ENCODE data around the gene LIN7B. TPM values are rescaled to one million over a fixed set of nuclear protein-coding genes. Genes with fewer than 3 reads are reported as not detected.
A peak's percentile ranks its signal among the peaks of the same experiment; 100 is the strongest.

LIN7B gene
- total and polyA plus RNA-seq, 5 donors: 18.0 to 33.4 (median 20.9) TPM

DNA sequence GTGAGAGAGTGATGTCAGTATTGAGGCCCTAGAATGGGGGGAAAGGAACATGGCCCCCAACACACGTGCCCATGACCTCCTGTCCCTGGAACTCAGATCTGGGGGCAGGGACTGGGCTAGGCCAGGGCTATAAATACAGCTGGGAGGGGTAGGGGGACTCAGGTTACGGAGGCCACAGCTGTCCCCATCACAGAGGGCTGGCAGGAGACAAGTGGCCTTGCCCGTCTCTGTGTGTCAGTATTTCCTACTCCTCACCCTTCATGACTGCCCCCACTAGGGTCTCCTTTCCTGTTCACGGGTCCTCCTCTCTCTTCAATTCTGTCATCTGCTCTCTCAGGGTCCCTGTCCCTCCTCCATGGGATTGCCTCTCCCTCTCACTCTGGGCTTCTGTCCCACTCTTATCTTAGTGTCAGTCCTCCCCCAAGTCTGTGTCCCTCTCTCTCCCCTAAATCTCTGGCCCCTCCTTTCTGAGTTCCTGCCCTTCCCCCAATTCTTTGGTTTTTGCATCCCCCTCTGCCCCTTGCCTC, 41.7 kb downstream of the LIN7B start:
- Histone ChIP-seq H3K27me3 (ENCODE audit: control insufficient read depth, insufficient read depth) (no peaks in the 10 kb centered on the region), H3K4me1 (ENCODE audit: control insufficient read depth, insufficient read depth, low read length) (peaks cover 6% of the 10 kb centered on the region), H3K4me3 (ENCODE audit: low read length) (no peak overlapping the region), H3K9me3 (ENCODE audit: control insufficient read depth, low read length) (no peaks in the 10 kb centered on the region), H3K27ac (ENCODE audit: low read length) (peak overlapping the region; percentile 94)
- peak; percentile 32 to 40 for ATAC-seq
- DNase-seq: peak in 2 of 3 donors; percentile 60 to 77
- intact Hi-C loops (cut with DNase I): loop anchor here in 1 of 4 donors (5.0 kb wide), 1 partner anchor 34 kb away; no protein-coding TSS in a partner anchor
- 28% methylated on average over 4 of the region's 4 CpGs for WGBS

DNA sequence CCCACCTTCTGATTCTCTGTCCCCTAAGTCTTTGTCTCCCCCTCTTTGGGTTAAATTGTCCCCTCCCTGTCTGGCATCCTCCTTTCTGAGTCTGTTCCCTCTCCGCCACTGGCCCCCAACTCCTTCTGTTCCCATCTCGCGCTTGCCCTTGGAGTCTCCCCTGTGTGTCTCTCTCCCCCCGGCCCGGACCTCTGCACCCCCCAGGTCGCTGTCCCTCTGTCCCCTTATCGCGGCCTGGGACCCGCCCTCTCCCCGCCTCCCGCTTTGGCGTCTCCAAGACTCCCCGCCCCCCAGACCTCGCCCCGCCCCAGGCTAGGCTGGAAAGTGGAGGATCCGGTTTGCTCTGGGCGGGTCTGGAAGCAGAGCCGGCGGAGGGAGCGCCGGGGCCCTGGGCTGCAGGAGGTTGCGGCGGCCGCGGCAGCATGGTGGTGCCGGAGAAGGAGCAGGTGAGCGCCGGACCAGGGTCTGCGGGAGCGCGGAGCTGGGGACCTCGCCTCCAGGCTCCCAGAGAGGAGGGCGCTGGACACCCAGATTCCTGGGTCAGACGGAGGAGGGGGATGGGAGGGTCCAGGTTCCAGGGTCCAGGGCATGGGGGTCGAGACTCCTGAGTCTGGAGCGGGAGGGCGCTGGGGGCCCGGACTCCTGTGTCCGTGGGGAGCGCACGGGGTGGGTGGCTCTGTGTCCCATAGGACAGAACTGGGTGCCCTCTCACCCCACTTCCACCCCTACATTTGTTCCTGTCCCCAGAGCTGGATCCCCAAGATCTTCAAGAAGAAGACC, 43.5 kb downstream of the LIN7B start, which contains the start of gene TRPM4:
Gene TRPM4 (plus strand): TSS at position 348 of the 780 bp plus-strand sequence. CDS start 75 bp downstream, at position 423.
- DNase-seq (peak; percentile 96 to 98 (median 98)), ATAC-seq (peak; percentile 89)
- H3K27me3 ChIP-seq (ENCODE audit: control insufficient read depth, insufficient read depth): no peaks in the 10 kb centered on the region
- H3K27ac ChIP-seq (ENCODE audit: low read length): peak within 1 kb of the TSS; percentile 96
- H3K4me1 ChIP-seq (ENCODE audit: control insufficient read depth, insufficient read depth, low read length): peaks cover 6% of the 10 kb centered on the region
- under 1% methylated on average over 41 of the region's 41 CpGs for WGBS
- no peaks in the 10 kb centered on the region for H3K9me3 ChIP-seq (ENCODE audit: control insufficient read depth, low read length)
- peak within 1 kb of the TSS; percentile 55 for H3K4me3 ChIP-seq (ENCODE audit: low read length)
- intact Hi-C loops (cut with DNase I): loop anchor here in 1 of 4 donors (5.0 kb wide), 1 partner anchor 35 kb away; no protein-coding TSS in a partner anchor

DNA sequence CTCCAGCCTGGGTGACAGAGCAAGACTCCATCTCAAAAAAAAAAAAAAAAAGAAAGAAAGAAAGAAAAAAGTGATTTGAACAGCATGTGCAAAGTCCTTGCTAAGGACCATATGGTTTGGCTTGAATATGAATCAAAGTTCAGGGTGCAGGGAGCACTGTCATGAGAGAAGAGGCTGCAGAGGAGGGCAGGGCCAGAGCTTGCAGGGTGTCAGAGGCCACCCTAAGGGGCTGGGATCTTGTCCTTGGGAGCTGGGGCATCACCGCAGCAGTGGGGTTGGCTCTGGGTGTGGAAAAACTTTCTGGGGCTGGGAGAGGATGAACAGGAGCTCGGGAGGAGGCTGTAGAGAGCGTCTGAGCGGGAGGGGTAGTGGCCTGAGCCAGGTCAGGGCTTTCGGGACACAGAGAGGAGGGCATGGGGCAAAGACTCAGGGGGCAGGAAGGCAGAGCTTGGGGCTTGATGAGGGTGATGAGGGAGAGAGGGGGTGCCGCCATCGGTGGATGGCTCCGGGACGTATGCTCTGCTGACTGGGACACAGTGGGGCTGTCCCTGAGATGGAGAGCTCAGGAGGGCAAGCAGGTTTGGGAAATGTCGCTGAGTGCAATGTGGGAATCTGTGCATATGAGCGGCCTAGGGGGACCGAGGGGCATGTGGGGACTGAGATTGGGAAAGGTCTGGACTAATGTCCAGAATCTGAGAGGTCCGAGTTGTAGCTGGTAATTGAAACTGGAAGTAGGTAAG, 46.5 kb downstream of the LIN7B start:
- intact Hi-C loops (cut with DNase I): no loop called here
- ATAC-seq: no peak
- Histone ChIP-seq H3K9me3 (ENCODE audit: control insufficient read depth, low read length) (no peaks in the 10 kb centered on the region), H3K4me1 (ENCODE audit: control insufficient read depth, insufficient read depth, low read length) (peaks cover 4% of the 10 kb centered on the region), H3K4me3 (ENCODE audit: low read length) (no peak overlapping the region), H3K27ac (ENCODE audit: low read length) (no peak overlapping the region), H3K27me3 (ENCODE audit: control insufficient read depth, insufficient read depth) (no peaks in the 10 kb centered on the region)
- WGBS: 89% methylated on average over 13 of the region's 13 CpGs
- DNase-seq: peak in 1 of 3 donors; percentile 34

DNA sequence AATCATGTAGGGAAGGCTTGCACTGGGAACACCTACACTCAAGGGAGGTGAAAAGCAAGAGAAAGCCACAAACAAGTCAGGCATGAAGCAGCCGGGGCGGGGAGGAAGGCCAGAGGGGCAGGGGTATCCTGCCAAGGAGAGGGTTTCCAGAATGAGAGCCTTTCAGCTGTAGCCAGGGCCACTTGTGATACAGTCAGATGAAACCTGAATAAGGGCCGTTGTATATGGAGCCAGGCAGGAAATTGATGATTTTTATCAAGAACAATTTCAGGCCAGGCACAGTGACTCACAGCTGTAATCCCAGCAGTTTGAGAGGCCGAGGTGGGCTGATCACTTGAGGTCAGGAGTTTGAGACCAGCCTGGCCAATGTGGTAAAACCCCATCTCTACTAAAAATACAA, 47.8 kb downstream of the LIN7B start:
- ATAC-seq (no peak), DNase-seq (peak in 1 of 3 donors; percentile 2)
- intact Hi-C loops (cut with DNase I): no loop called here
- no peak overlapping the region for H3K4me3 ChIP-seq (ENCODE audit: low read length)
- 69% methylated on average over 4 of the region's 4 CpGs for WGBS
- H3K4me1 ChIP-seq (ENCODE audit: control insufficient read depth, insufficient read depth, low read length): peaks cover 7% of the 10 kb centered on the region
- H3K27me3 ChIP-seq (ENCODE audit: control insufficient read depth, insufficient read depth): no peaks in the 10 kb centered on the region
- no peaks in the 10 kb centered on the region for H3K9me3 ChIP-seq (ENCODE audit: control insufficient read depth, low read length)
- H3K27ac ChIP-seq (ENCODE audit: low read length): no peak overlapping the region

DNA sequence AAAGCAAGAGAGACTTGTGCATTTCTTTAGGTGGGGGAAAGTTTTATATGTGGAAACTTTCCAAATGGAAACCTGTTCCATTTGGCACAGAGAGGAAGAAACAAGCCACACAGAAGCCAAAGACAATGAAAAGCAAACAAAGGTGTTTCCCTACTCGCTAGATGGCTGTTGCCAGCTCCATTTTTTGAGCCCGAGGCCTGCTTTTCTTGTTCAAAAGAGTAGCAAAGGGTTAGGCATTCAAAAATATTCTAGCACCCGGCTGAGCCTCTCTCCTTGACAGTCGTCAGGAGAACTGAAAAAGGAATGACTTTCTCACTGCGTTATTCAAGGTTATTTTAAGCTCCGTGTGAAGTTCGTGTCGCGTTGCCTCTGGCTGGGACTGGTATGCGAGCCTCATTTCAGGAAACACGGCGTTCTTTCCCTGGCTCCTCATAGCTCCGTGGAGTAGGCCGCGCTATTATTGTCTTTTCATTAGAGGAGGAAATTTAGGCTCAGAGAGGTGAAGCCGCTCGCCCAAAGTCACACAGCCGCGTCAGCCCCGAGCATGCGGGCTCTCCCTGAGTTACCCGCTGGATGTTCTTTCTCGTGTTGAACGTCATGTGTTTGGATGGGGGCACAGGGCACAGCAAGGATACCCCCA, 51.1 kb downstream of the LIN7B start:
- peak in 1 of 3 donors; percentile 57 for DNase-seq

DNA sequence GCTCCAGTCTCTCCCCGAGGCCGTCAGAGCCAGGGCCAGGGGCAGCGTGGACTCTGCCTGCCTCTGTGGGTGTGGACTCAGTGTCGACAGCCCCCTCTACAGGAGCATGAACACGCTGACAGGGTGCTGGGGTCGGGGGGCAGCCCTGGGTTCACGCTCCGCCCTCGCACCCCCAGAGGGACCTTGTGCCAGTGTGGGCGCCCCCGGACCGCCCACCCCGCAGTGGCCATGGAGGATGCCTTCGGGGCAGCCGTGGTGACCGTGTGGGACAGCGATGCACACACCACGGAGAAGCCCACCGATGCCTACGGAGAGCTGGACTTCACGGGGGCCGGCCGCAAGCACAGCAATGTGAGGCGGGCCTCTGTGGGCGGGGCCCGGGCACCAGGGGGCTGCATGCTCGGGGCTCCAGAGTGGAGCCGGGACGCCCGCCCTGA, 51.7 kb downstream of the LIN7B start:
- intact Hi-C loops (cut with DNase I): no loop called here
- H3K27me3 ChIP-seq (ENCODE audit: control insufficient read depth, insufficient read depth): no peaks in the 10 kb centered on the region
- 45% methylated on average over 30 of the region's 30 CpGs for WGBS
- ATAC-seq (peak; percentile 50 to 51), DNase-seq (no peak)
- H3K27ac ChIP-seq (ENCODE audit: low read length): peak overlapping the region; percentile 87
- H3K4me1 ChIP-seq (ENCODE audit: control insufficient read depth, insufficient read depth, low read length): peaks cover 5% of the 10 kb centered on the region
- H3K4me3 ChIP-seq (ENCODE audit: low read length): no peak overlapping the region
- no peaks in the 10 kb centered on the region for H3K9me3 ChIP-seq (ENCODE audit: control insufficient read depth, low read length)

More for the DNA sequence above, 51.1 kb downstream of the LIN7B start:
- ATAC-seq: peak; percentile 74 to 85
- no peaks in the 10 kb centered on the region for H3K27me3 ChIP-seq (ENCODE audit: control insufficient read depth, insufficient read depth)
- intact Hi-C loops (cut with DNase I): no loop called here
- peak overlapping the region; percentile 87 for H3K27ac ChIP-seq (ENCODE audit: low read length)
- H3K9me3 ChIP-seq (ENCODE audit: control insufficient read depth, low read length): no peaks in the 10 kb centered on the region
- H3K4me1 ChIP-seq (ENCODE audit: control insufficient read depth, insufficient read depth, low read length): peaks cover 5% of the 10 kb centered on the region
- no peak overlapping the region for H3K4me3 ChIP-seq (ENCODE audit: low read length)
- 44% methylated on average over 24 of the region's 24 CpGs for WGBS

DNA sequence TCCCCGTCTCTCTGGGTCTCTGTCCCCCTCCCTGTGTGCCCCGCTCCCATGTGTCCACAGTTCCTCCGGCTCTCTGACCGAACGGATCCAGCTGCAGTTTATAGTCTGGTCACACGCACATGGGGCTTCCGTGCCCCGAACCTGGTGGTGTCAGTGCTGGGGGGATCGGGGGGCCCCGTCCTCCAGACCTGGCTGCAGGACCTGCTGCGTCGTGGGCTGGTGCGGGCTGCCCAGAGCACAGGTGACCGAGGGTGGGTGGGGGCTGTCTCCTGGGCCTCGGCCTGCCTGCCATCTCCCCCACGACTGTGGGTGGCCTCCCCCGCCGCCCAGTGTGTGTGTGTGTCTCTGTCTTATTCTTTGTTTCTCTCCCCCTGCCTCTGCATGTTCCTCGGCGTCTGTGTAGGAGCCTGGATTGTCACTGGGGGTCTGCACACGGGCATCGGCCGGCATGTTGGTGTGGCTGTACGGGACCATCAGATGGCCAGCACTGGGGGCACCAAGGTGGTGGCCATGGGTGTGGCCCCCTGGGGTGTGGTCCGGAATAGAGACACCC, 53.8 kb downstream of the LIN7B start:
- peaks cover 5% of the 10 kb centered on the region for H3K4me1 ChIP-seq (ENCODE audit: control insufficient read depth, insufficient read depth, low read length)
- DNase-seq: no peak
- no peak overlapping the region for H3K4me3 ChIP-seq (ENCODE audit: low read length)
- no peak overlapping the region for H3K27ac ChIP-seq (ENCODE audit: low read length)
- ATAC-seq: no peak
- no peaks in the 10 kb centered on the region for H3K27me3 ChIP-seq (ENCODE audit: control insufficient read depth, insufficient read depth)
- H3K9me3 ChIP-seq (ENCODE audit: control insufficient read depth, low read length): no peaks in the 10 kb centered on the region
- 83% methylated on average over 25 of the region's 25 CpGs for WGBS
- intact Hi-C loops (cut with DNase I): no loop called here

Other genes starting within 250 kb of the LIN7B start
- 10 to 100 TPM; 37.4 to 50.2 (median 44.0) TPM for gene PLEKHA4, start 245.8 kb upstream of the LIN7B start, total RNA-seq
- 32.0 TPM for gene PLEKHA4, start 245.8 kb upstream of the LIN7B start, polyA plus RNA-seq
- 10 to 100 TPM; 60.8 to 80.2 (median 70.9) TPM for gene PPP1R15A, start 241.9 kb upstream of the LIN7B start, total RNA-seq
- 156 TPM for gene PPP1R15A, start 241.9 kb upstream of the LIN7B start, polyA plus RNA-seq
- gene TULP2, start 215.6 kb upstream of the LIN7B start, total RNA-seq: 1 to 10 TPM in 1 of 4 donors, under 1 TPM in 2, not detected in 1; 0.40 to 1.4 (median 0.46) TPM
- gene TULP2, start 215.6 kb upstream of the LIN7B start, polyA plus RNA-seq: 0.07 TPM
- gene NUCB1, start 214.1 kb upstream of the LIN7B start, total RNA-seq: 100 to 1,000 TPM; 275 to 327 (median 307) TPM
- 213 TPM for gene NUCB1, start 214.1 kb upstream of the LIN7B start, polyA plus RNA-seq
- under 1 TPM in 1 of 4 donors, not detected in 3; 0.31 TPM for gene DHDH, start 180.7 kb upstream of the LIN7B start, total RNA-seq
- gene DHDH, start 180.7 kb upstream of the LIN7B start, polyA plus RNA-seq: not detected
- 10 to 100 TPM; 23.8 to 34.6 (median 30.4) TPM for gene BAX, start 159.5 kb upstream of the LIN7B start, total RNA-seq
- gene BAX, start 159.5 kb upstream of the LIN7B start, polyA plus RNA-seq: 24.4 TPM
- 1,000 to 10,000 TPM; 1,459 to 1,840 (median 1,541) TPM for gene FTL, start 149.1 kb upstream of the LIN7B start, total RNA-seq
- gene FTL, start 149.1 kb upstream of the LIN7B start, polyA plus RNA-seq: 1,675 TPM
- gene GYS1, start 121.1 kb upstream of the LIN7B start, total RNA-seq: 10 to 100 TPM; 62.7 to 95.9 (median 89.0) TPM
- gene GYS1, start 121.1 kb upstream of the LIN7B start, polyA plus RNA-seq: 61.4 TPM
- gene RUVBL2, start 120.5 kb upstream of the LIN7B start, total RNA-seq: 10 to 100 TPM; 39.4 to 47.3 (median 45.4) TPM
- 54.5 TPM for gene RUVBL2, start 120.5 kb upstream of the LIN7B start, polyA plus RNA-seq
- not detected for gene LHB, start 97.3 kb upstream of the LIN7B start, total RNA-seq
- not detected for gene LHB, start 97.3 kb upstream of the LIN7B start, polyA plus RNA-seq
- gene CGB3, start 90.0 kb upstream of the LIN7B start, total RNA-seq: not detected
- gene CGB3, start 90.0 kb upstream of the LIN7B start, polyA plus RNA-seq: not detected
- gene CGB2, start 82.5 kb upstream of the LIN7B start, total RNA-seq: not detected
- gene CGB2, start 82.5 kb upstream of the LIN7B start, polyA plus RNA-seq: not detected
- not detected for gene CGB1, start 77.5 kb upstream of the LIN7B start, total RNA-seq
- not detected for gene CGB1, start 77.5 kb upstream of the LIN7B start, polyA plus RNA-seq
- not detected for gene CGB5, start 70.5 kb upstream of the LIN7B start, total RNA-seq
- gene CGB5, start 70.5 kb upstream of the LIN7B start, polyA plus RNA-seq: not detected
- gene CGB8, start 65.3 kb upstream of the LIN7B start, total RNA-seq: not detected
- not detected for gene CGB8, start 65.3 kb upstream of the LIN7B start, polyA plus RNA-seq
- gene CGB7, start 56.6 kb upstream of the LIN7B start, total RNA-seq: under 1 TPM in 1 of 4 donors, not detected in 3; 0.26 TPM
- gene CGB7, start 56.6 kb upstream of the LIN7B start, polyA plus RNA-seq: 0.07 TPM
- gene NTF4, start 49.6 kb upstream of the LIN7B start, total RNA-seq: under 1 TPM in 3 of 4 donors, not detected in 1; 0.37 to 0.53 (median 0.41) TPM
- gene NTF4, start 49.6 kb upstream of the LIN7B start, polyA plus RNA-seq: 2.2 TPM
- gene KCNA7, start 41.7 kb upstream of the LIN7B start, total RNA-seq: 1 to 10 TPM; 1.2 to 1.5 (median 1.4) TPM
- 2.8 TPM for gene KCNA7, start 41.7 kb upstream of the LIN7B start, polyA plus RNA-seq
- gene SNRNP70, start 28.9 kb upstream of the LIN7B start, total RNA-seq: 100 to 1,000 TPM; 117 to 146 (median 132) TPM
- 144 TPM for gene SNRNP70, start 28.9 kb upstream of the LIN7B start, polyA plus RNA-seq
- gene C19orf73, start 4.8 kb downstream of the LIN7B start, total RNA-seq: 1 to 10 TPM; 1.2 to 2.1 (median 1.7) TPM
- gene C19orf73, start 4.8 kb downstream of the LIN7B start, polyA plus RNA-seq: 3.3 TPM
- gene PPFIA3, start 5.2 kb downstream of the LIN7B start, total RNA-seq: 10 to 100 TPM in 3 of 4 donors, 1 to 10 TPM in 1; 9.5 to 11.9 (median 10.9) TPM
- 13.2 TPM for gene PPFIA3, start 5.2 kb downstream of the LIN7B start, polyA plus RNA-seq
- gene HRC, start 41.0 kb downstream of the LIN7B start, total RNA-seq: 100 to 1,000 TPM; 505 to 682 (median 577) TPM
- gene HRC, start 41.0 kb downstream of the LIN7B start, polyA plus RNA-seq: 712 TPM
- 10 to 100 TPM; 28.3 to 36.4 (median 33.6) TPM for gene TRPM4, start 43.4 kb downstream of the LIN7B start, total RNA-seq
- 32.5 TPM for gene TRPM4, start 43.4 kb downstream of the LIN7B start, polyA plus RNA-seq
- gene SLC6A16, start 210.8 kb downstream of the LIN7B start, total RNA-seq: 1 to 10 TPM; 1.3 to 2.1 (median 1.9) TPM
- 1.2 TPM for gene SLC6A16, start 210.8 kb downstream of the LIN7B start, polyA plus RNA-seq
- gene CD37, start 221.0 kb downstream of the LIN7B start, total RNA-seq: 1 to 10 TPM; 3.8 to 8.0 (median 6.5) TPM
- 2.3 TPM for gene CD37, start 221.0 kb downstream of the LIN7B start, polyA plus RNA-seq
- gene TEAD2, start 248.0 kb downstream of the LIN7B start, total RNA-seq: 10 to 100 TPM; 46.4 to 53.5 (median 53.2) TPM
- gene TEAD2, start 248.0 kb downstream of the LIN7B start, polyA plus RNA-seq: 48.0 TPM
- gene DKKL1, start 249.5 kb downstream of the LIN7B start, total RNA-seq: under 1 TPM in 2 of 4 donors, not detected in 2; 0.59 to 0.71 TPM
- 0.50 TPM for gene DKKL1, start 249.5 kb downstream of the LIN7B start, polyA plus RNA-seq

Measured in right cardiac atrium (tissue), 5 donors.